ENCODE results near the gene PHRF1.

GRCh38 chr11:561148-562003, 14.9 kb upstream of the PHRF1 start:
- no peak for TF ChIP-seq POLR2A (IDR thresholded peaks at IDR 0.05)
- TF ChIP-seq CTCF (IDR thresholded peaks at IDR 0.05), result no peak

Data from heart left ventricle (tissue), 13 donors.